Activated CD8-positive, alpha-beta memory T cell treated with anti-CD3 and anti-CD28 coated beads, Interleukin-2, amount 50 U/mL, for 4 hours (primary cell): ENCODE measurements around the gene PLEKHM3.
"Not testable (repeated sequence)": the region's sequence is repeated elsewhere in the genome, so short reads cannot be mapped to it uniquely, and the experiment has no call there.

ENCODE experiments used
- DNase-seq: peaks from one replicate; pipeline ENCODE4 v3.0.0-alpha.2; 2020

PLEKHM3 gene

DNA sequence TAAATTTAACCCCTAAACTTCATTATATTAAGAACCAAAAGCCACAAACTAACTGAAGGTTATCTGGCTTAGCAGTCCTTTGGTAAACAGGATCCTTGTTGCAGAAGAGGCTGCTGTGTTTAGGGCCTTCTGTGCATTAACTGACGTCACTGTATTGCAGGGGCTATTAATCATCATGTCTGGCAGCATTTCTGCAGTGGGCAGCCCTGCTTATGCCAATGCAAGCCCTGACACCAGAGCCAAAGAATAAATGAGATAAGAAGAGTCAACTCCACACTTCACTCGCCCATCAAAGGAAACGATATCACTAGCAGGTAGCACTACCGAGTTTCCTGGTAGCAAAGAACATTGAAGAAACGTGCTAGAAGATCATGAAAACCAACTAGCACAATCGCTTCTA lies 110.6 kb downstream of the PLEKHM3 start:
- no peak for DNase-seq

DNA sequence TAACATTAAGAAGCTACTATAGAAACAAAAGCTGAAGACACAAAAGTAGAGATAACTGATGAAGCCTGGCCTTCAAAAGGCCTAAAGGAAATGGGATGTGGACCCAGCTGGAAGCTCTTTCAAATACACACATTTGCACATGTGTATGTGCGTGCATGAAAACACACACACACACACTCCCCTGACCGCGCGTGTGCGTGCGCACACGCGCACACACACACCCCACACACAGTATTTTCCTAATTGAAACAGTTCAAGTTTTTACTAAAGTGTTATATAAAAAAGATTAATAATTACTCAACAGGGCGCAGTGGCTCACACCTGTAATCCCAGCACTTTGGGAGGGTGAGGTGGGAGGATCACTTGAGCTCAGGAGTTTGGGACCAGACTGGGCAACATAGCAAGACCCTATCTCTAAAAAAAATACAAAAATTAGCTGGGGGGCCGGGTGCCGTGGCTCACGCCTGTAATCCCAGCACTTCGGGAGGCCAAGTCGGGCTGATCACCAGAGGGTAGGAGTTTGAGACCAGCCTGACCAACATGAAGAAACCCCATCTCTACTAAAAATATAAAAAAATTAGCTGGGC lies 111.5 kb downstream of the PLEKHM3 start:
- DNase-seq, result no peak

DNA sequence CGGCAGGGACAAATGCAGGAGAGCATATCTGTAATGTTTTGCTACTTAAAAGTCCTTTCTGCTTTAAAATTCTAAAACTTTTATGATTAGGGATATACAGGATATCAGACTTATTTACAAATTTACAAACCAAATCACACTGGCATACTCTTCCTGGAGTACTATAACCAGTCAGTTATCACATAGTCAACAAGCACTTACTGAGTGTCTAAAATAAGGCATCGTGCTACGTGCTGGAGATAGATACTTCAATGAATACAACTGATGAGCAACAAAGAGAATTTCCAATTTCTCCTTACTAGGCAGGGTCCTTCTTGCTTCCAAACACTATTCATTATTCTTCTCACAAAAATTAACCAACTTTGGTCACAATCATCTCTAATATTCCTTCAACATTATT lies 113.5 kb downstream of the PLEKHM3 start:
- DNase-seq, result no peak

DNA sequence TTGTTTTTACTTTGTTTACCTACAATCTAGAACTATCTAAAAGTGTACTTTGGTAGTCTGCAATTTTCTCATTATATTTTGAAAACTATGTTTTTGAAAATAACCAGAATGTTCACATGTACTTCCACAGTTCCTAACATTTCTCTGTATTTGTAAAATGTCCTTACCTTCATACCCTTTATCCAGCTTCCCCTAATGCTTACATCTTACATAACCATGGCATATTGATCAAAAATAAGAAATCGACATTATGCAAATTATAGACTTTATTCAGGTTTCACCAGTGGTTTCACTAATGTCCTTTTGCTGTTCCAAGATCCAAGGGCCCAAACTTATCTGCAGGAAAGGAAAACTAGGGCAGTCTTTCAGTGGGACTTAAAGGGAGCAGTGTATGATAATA lies 114.1 kb downstream of the PLEKHM3 start:
- no peak for DNase-seq

DNA sequence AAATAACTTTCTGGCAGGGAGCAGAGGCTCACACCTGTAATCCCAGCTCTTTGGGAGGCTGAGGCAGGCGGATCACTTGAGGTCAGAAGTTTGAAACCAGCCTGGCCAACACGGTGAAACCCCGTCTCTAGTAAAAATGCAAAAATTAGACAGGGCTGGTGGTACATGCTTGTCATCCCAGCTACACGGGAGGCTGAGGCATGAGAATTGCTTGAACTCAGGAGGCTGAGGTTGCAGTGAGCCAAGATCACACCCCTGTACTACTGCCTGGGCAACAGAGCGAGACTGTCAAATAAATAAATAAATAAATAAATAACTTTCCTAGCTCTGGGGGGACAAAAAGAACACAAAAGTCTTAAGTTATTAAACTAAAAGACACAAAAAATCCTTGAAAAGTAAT lies 118.8 kb downstream of the PLEKHM3 start:
- DNase-seq, result not testable (repeated sequence)

DNA sequence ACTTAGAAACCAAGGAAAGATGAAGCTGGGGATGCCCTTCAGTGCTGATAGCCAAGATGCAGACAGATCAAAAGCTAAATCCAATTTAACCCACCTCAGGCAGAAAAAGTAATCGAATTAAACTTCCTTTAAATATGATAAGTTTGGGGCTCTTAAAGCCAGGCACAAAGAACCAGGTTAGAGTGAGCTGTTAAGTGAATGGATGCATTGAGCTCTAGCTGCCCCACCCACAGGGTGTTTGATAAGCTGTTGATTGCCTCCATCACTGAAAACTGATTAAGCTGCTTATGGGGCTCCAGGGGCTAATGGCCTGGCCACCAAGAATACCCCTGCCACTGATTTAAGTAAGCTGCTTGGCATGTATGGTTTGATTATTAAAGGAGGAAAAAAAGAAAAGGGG lies 119.8 kb downstream of the PLEKHM3 start:
- no peak for DNase-seq

DNA sequence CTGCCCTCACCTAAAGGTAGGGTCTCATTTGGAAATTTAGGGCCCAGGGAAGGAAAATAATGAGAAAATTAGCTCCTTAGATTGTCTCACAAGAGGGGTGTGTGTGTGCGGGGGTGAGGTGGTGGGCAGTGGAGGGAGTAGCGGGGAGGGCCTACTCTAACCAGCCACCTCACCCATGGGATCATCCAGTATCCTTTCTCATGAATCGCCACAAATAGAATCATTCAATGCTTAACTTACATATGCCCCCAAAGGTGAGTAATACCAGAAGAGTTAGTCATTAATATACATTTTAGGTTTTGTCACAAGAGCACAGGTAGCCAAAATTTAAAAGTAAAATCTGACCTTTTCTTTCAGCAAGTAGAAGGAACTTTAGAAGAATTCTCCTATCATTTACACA lies 122.1 kb downstream of the PLEKHM3 start:
- DNase-seq, result no peak

DNA sequence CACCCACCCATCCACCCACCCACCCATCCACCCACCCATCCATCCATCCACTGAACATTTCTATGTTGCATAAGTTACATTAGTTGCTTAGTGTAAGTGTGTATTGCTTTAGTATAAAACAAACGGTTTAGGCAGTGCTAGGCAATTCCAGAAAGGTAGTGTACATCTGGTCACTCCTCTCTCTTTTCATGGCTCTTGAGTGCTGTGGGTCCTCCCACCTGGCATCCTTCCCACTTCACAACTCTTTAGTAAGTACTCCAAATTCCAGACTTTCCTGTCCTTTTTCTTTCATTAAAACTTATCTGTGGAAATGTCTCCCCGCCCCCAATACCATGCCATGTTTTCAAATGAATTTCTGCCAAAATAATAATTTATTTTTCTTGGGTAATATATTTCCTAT lies 122.5 kb downstream of the PLEKHM3 start:
- no peak for DNase-seq

DNA sequence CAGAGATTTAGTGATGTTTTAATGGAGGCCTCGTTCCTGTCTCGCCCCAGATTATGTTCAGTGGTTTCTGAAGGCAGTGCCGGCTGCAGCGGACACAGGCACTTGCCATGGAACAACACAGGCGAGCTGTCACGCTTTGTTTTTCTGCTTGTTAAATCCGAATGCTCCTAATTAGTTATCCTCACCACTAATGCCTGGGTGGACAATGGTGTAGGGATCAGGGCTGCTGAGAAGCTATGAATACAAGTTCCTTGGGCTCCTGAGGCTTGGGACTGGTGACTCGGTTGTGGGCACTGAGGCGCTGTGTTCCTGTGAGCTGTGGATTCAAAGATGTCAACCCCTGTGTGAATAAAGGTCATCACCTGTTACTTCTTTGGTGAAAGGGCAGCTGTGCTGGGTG lies 123.5 kb downstream of the PLEKHM3 start:
- DNase-seq, result no peak

DNA sequence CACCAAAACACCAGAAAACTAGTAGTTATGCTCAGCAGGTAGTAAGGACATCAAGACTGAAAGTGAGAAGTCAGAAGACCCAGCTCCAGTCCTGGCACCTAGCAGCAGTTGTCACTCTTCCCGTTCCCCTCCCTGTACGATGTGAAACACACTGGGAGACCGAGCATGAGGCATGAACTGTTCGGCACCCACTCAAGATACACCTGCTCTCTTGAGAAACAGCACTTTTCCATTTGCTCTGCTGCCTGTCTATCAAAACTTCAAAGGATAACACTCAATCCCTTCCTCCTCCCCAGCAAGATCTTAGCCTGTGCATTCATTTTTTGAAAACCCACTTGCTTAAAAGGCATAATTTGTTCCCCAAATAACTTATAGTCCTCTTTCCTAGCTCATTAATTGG lies 123.9 kb downstream of the PLEKHM3 start:
- no peak for DNase-seq

DNA sequence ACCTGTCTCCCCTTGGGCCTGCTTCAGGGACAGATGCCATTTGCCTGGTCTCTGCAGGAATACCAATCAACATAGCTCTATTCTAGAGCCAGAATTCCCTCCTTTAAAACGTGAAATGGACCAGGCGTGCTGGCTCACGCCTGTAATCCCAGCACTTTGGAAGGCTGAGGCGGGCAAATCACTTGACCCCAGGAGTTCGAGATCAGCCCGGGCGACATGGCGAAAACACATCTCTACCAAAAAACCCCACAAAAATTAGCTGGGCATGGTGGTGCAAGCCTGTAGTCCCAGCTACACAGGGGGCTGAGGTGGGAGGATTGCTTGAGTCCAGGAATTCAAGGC lies 127.0 kb downstream of the PLEKHM3 start:
- DNase-seq, result no peak

DNA sequence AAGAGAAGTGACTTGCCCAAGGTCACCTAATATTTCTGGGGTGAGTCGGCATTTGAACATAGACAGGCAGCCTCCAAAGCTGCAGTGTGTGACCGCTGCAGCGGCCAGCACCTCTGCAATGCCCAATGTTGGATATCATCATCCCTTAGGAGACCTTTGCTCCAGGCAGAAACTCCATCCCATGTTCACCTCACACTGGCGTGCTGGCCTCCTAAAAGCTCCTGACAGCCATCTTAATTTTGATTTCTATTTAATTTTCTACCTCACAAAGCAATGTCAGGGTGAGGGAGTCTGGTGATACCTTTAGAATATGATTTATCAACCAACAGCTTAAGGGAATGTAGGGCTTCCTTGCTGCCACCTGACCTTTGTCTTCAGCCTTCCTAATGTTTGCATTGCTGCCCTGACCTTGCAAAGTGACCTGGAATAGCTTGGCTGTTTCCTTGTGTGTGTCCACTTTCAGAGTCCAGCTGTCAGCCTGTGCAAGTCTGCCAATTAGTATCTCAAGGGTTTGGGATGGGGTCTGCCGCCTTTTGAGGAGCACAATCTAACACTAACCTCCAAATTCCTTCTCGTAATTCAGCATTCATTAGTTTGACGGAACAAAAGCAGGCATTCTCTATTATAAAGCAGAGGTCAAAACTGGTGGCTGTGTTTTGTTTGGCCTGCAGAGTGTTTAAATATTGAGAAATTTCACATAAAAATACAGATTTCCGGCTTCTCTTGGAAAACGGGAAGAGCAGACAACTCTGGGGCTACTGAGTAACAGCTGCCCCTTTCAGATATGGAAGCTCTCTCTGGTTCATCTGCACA lies 127.6 kb downstream of the PLEKHM3 start:
- no peak for DNase-seq

DNA sequence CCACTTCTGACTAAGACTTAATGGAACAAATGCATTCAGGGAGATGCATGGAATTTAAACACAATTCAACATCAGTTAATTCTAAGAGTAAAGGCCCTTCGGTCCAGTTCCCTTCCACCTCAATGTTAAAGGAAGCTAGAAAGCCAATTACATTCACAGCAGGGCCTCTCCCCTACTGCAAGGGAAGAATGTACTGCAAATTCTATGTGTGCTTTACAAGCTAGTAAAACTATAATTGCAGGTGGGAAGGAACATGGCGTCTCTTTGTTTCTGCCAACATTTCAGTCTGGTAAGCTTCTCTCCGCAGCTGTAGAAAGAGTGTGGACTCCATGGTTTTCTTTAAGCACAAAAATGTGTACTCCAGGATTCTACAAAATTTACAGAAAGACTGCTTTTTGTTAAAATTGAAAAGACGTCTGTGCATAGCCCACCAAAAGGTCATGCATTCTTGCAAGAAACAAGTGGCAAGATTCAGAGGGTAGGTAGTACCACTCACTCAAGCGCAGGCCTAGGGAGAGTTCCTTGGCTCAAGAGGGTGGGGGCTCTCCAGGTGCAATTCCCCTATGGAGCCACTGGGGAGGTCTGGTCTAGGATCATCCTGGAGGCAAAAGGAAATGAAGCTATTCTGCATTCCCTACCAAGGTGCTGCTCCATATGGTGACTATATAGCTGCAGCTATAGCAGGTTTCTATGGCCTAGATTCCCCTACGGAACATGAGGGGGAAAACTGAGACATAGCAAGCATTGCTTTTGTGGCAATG lies 128.6 kb downstream of the PLEKHM3 start:
- no peak for DNase-seq

DNA sequence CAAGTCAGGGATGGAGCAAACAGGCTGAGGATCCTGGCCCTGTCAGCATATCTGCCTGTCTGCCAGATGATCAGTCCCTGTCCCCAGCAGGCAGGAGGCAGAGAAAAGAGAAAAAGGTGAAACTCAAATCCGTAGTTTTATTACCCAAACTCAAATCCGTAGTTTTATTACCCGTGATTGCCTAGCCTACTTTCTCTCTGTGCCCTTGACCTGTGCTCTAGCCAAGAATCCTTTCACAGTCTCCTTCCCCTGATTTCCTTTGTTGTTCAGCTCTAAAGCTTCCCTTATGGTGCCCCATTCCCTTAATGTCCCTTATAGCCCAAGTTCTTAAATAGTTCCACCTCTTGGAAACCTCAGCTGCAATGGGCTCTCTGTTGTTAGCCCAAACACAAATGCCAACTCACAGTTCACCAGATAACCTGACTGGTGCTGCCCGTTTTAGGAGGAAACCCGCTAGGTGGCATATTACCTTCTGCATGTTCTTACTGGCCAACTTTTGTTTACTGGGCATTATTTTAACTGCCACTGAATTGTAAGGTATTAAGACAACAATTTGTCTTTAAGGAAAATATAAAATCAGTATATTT lies 130.0 kb downstream of the PLEKHM3 start:
- no peak for DNase-seq

DNA sequence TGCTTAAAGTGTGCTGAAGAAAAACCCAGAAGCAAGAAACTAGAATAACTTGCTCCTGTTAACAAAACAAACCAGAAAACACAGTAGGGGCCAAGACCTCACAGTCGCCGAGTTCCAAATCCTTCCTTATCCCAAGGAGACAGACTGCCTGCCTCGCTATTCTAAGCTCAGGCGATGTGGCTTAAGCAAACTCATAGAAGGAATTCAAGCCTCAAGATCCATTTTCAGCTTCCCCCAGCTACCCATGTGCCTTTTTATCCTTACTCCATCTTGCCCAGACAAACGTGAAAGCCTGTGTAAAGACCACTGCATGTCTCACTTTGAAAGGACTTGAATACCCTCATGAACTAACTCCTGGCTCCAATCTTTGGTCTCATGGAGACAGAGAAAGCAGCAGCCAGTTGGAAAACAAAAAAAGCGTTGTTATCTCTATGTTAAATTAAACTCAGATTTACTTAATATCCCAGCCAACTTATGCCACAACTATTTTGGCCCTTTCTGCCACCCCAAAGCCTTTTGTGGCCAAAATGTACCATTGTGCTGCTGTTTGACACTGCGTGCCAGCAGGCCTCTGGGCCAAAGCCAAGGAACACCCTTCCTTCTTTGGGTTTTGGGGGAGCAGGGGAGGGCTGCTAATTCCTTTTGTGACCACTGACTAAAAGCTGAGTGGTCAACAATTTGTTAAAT lies 132.5 kb downstream of the PLEKHM3 start:
- no peak for DNase-seq

DNA sequence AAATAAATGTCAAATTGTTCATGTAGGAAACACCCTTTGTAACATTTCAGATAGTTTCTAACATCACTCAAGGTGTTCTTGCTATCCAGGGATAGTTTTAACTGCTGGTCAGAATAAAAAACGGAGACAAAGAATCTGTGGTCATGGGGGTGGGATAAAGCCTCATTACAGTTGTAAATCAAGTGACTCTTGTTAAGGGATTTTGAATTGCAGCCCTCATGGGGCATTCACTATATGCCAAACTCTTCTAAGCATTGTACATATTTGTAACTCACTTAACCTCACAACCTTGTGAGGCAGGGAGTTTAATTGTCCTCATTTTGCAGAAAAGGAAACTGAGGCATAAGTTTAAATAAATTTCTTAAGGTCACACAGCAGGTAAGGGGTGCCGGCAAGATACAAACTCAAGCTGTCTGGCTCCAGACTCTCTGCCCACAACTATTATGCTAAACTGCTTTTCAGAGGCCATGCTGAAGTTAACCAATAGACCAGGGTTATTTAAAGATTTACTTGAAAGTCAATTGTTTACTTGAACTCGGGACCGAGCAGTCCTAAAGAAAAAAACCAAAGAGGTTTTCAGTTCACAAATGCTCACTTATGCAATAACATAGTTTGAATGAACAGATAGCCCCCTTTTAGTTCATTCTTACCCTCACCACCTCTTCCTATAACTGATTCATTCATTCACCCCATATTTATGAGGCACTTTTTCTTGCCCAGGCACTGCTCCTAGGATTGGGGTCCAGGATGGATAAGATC lies 134.1 kb downstream of the PLEKHM3 start:
- DNase-seq, result no peak

DNA sequence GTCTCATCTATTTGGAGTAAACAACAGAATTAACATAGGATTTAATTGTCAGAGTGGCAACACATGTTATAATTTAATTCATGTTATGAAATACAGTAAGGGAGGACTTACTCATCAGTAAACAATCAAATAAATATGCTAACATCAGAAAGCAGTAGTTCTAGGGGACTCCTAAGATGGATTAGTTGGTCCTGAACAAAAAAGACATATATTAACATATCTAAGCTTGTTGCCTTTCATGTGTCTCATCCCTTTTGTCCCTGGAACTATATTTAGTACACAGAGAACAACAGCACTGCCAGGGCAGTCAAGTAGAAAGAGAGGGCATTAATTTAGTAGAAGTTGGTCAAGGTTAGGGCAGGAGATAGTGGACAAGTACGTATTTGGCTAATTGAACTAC lies 137.8 kb downstream of the PLEKHM3 start:
- DNase-seq, result no peak

DNA sequence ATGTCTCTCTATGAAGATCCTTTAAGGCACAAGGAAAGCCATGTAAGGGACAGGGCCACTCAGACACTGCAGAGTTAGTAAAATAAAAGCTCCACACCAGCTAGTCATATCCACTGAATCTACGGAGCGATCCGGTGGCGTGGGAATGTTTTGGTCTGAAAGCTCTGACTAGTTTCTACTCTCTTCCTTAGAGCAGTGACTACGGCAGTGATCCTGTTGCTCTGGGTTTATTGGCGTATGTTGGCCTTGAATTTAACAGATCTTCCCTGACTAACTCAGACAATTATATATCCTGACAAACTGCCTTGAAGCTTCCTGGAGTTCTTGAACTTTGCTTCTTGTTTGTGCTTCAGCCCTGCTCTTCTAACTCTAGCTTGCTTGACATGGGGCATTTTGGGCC lies 140.3 kb downstream of the PLEKHM3 start:
- no peak for DNase-seq

DNA sequence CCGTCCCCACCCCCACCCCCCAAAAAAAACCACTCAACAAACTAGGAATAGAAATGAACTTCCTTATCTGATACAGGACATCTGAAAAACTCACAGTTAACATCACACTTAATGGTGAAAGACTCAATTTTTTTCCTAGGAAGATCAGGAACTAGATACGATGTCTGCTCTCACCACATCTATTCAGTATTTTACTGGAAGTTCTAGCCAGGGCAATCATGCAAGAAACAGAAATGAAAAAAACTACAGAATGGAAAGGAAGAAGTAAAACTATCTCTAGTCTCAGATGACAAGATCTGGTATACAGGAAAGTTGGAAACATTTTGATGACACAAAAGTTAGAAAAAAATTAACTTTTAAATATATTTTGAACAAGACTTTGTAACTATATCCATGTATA lies 141.2 kb downstream of the PLEKHM3 start:
- DNase-seq, result no peak

DNA sequence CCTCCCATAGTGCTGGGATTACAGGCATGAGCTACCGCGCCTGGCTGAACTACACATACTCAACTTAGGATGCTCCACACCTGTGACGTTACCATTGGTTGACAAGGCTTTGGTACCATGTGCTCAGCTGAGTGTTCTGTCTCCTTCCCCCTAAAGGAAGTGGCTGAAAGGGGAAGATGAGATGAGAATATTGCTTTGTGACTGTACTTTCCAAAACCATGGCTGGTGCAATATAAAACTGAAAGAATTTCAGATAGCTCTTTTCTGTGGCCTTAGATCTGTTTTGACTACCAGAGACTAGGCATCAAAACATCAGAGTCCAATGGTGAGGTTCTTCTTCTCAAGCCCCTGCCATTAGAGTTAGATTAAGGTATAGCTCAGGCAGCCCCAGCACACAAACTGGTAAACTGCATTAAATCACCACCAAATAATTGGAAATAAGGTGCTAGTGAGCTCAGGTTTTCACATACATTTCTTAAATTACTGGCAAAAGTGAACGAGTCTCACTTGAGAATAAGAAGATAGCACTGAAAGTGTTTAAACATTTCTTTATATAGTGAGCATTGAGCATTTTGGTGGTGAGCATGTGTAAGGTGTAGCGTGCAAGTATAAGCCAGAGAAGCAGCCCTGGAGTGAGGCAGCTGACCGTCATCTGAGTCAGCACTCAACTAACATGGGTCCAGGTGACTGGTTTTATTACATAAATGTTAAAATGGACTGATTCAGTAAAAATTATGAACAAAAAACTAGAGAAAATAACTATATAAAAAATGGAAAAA lies 142.1 kb downstream of the PLEKHM3 start:
- no peak for DNase-seq

DNA sequence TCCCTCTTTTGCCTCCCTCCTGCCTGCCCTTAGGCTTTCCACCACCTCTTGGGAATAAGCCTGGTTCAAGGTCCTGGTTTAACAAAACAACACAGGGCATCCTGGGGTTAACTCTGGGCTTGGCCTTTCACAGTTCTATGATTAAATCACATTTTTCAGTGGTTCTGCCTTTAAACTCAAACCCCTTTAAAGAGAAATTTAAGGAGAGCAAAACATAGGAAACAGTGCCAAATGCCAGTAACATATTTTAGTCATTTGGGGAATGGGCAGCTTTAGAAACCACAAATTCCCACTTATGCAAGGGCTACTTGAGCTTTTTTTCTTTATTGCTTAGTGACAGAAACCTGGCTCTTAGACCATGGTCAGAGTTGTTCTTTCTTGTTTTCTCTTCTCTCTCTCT lies 143.4 kb downstream of the PLEKHM3 start:
- no peak for DNase-seq

DNA sequence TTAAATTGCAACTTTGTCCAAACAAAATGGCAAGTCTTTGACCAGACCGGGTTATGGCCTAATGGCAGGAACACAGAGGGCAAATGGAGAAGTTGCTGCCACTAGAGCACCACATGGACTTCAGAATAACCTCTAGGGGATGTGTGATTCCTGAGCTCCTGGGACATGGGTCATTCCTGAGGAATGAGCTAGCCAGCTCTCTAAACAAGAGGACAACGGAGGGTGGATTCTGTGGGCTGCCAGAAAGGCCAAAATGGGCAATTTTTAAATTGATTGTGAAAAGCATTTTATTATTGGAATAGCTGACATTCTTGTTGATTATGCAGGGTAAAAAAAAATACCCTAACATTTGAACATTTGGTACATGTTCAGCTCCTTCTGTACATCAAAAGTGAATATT lies 145.8 kb downstream of the PLEKHM3 start:
- DNase-seq, result no peak
